ENCODE data around the gene MED7.

MED7 gene

DNA sequence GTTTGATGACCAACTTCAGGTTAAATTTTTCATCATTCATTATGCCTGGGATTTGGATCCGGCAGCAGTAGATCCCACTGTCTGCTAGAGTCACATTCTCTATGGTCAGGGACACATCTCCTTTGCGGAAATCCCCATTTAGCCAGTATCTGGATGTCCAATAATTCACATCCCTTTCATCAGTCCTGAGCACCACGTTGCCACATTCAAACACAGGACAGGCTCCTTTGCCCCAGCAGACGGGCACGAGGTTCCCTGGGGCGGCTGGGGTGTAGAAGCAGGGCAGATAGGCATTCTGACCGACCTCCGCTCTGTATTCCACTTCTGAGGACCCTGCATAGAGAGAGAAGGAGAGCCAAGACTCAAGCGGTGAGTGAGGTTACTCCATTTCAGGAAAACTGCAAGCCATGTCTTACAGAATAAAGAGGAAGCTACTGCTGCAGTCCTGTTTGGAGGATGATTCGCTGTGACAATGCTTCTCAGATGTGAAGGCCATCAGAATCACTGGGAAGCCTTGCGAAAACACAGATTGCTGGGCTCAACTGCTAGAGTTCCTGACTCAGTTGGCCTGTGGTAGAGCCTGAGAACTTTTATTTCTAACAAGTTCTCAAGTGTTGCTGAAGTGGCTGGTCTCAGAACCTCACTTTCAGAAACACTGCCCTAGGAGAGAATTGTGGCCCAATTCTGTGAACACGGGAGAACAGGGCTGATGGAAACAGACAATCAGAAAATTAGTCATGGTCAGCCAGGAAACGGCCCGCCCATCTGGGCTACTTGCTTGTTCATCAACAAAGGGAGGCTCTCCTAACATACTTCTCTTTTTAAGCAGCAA lies 35.8 kb downstream of the MED7 start:
- no peak for DNase-seq (ENCODE audit: low spot score)

GRCh38 chr5:157100140-157100679 lies 42.5 kb downstream of the MED7 start:
- DNase-seq (ENCODE audit: low spot score) = no peak

GRCh38 chr5:157088342-157088990 lies 54.2 kb downstream of the MED7 start:
- no peak for DNase-seq (ENCODE audit: low spot score)

Data from CD4-positive, alpha-beta T cell treated with Interleukin-6 at 100 ng/mL for 8 hours (primary cell).